HCT116 (cell line): Measurements from ENCODE around the gene ACRBP. TPM values are rescaled to one million over a fixed set of nuclear protein-coding genes. Genes with fewer than 3 reads are reported as not detected.

ENCODE experiments used
- ATAC-seq: fragments of 200-7000 bp; cut with Tn5 transposase; 2 replicates; pipeline ENCODE4 v1.9.1; 2020; ENCODE audit warnings: mild to moderate bottlenecking, moderate library complexity
- BruUV-seq: library from RNA; stranded (reverse); fragments of 400-500 nt; replicated peaks from 2 replicates; lab custom pipeline; 2021; lab: Mats Ljungman, UMichigan
- CTCF ChIA-PET: fragments of 300-600 bp; sonication (Branson Sonifier 250); formaldehyde crosslinking; loops from one replicate; lab custom pipeline; 2021; ENCODE audit warnings: antibody characterized with exemption; lab: Charles Lee
- POLR2A ChIA-PET: fragments of 300-600, 350-600 bp; sonication (Branson Sonifier 250); formaldehyde crosslinking; loops from one replicate; lab custom pipeline; 2021; ENCODE audit warnings: antibody characterized with exemption; lab: Charles Lee
- RAD21 ChIA-PET, 2 experiments: fragments of 300-600 bp; sonication (Branson Sonifier 250); formaldehyde crosslinking; loops; one replicate each; lab custom pipeline; 2023; ENCODE audit warnings: low total read pairs in 2 of 2; ENCODE audit not compliant: uncharacterized antibody in 2 of 2, unreplicated experiment in 2 of 2, low non-redundant PET in 1 of 2; lab: Charles Lee
- DNase-seq: peaks from one replicate; pipeline ENCODE4 v3.0.0-alpha.2; 2010; ENCODE audit warnings: low read depth, low spot score
- H2AFZ ChIP-seq: fragments of 200-600 bp; shearing (Covaris generic), sonication (generic); 2 replicates; pipeline ENCODE4 v1.6.1; 2017; ENCODE audit warnings: low read depth, mixed run types, mixed read lengths, antibody characterized with exemption, low read length; ENCODE audit not compliant: poor library complexity, severe bottlenecking
- H3K27ac ChIP-seq: 2 replicates; pipeline ENCODE4 v1.5.1; 2012; ENCODE audit warnings: low read depth, low read length
- H3K27me3 ChIP-seq: fragments of 200-600 bp; sonication (generic); 2 replicates; pipeline ENCODE4 v1.6.1; 2016; ENCODE audit warnings: mixed run types, low read length, mixed read lengths; ENCODE audit not compliant: insufficient read depth
- H3K36me3 ChIP-seq, 2 experiments: fragments of 200-500 bp in 1 of 2; fragments of 200-600 bp in 1 of 2; sonication (Bioruptor generic) in 1 of 2; sonication (generic) in 1 of 2; 2 replicates each; pipeline versions ENCODE4 v1.5.1 to v1.6.1; 2014 to 2016; ENCODE audit warnings: low read length in 2 of 2, inconsistent platforms in 1 of 2, mixed read lengths in 1 of 2, mixed run types in 1 of 2; ENCODE audit not compliant: insufficient read depth in 2 of 2, control insufficient read depth in 1 of 2
- H3K4me1 ChIP-seq, 2 experiments: fragments of 200-600 bp in 1 of 2; sonication (generic) in 1 of 2; 2 replicates each; pipeline versions ENCODE4 v1.5.1 to v1.6.1; 2012 to 2017; ENCODE audit warnings: low read length in 2 of 2, inconsistent platforms in 1 of 2, mild to moderate bottlenecking in 1 of 2, mixed read lengths in 1 of 2, mixed run types in 1 of 2, moderate library complexity in 1 of 2; ENCODE audit not compliant: insufficient read depth in 2 of 2, control insufficient read depth in 1 of 2
- H3K4me2 ChIP-seq: fragments of 200-600 bp; sonication (generic); 2 replicates; pipeline ENCODE4 v1.6.1; 2017; ENCODE audit warnings: mixed run types, low read length, mixed read lengths
- H3K4me3 ChIP-seq, 2 experiments: fragments of 200-600 bp in 1 of 2; sonication (generic) in 1 of 2; replicated peaks in 1 of 2; 2 replicates each; pipeline ENCODE4 v1.5.1; 2011 to 2016; ENCODE audit warnings: low read length in 2 of 2, control low read depth in 1 of 2, low read depth in 1 of 2, mild to moderate bottlenecking in 1 of 2, mixed read lengths in 1 of 2, mixed run types in 1 of 2
- H3K79me2 ChIP-seq: fragments of 200-600 bp; sonication (generic); 2 replicates; pipeline ENCODE4 v1.6.1; 2017; ENCODE audit warnings: mild to moderate bottlenecking, mixed run types, low read length, moderate library complexity, mixed read lengths; ENCODE audit not compliant: insufficient read depth
- H3K9ac ChIP-seq: fragments of 200-600 bp; sonication (generic); 2 replicates; pipeline ENCODE4 v1.6.1; 2016; ENCODE audit warnings: low read length, mixed read lengths
- H3K9me2 ChIP-seq: fragments of 200-600 bp; sonication (generic), shearing (Covaris generic); 2 replicates; pipeline ENCODE4 v1.6.1; 2017; ENCODE audit warnings: mixed run types, mild to moderate bottlenecking, moderate library complexity; ENCODE audit not compliant: insufficient read depth
- H3K9me3 ChIP-seq, 2 experiments: fragments of 200-500 bp in 1 of 2; fragments of 200-600 bp in 1 of 2; sonication (Bioruptor generic) in 1 of 2; sonication (generic) in 1 of 2; 2 replicates each; pipeline ENCODE4 v1.6.1; 2014 to 2017; ENCODE audit warnings: low read length in 2 of 2, mixed read lengths in 2 of 2, inconsistent platforms in 1 of 2, low read depth in 1 of 2, mild to moderate bottlenecking in 1 of 2, mixed run types in 1 of 2, moderate library complexity in 1 of 2; ENCODE audit not compliant: control insufficient read depth in 1 of 2, insufficient read depth in 1 of 2
- H4K20me1 ChIP-seq: fragments of 200-600 bp; sonication (generic), shearing (Covaris generic); 2 replicates; pipeline ENCODE4 v1.6.1; 2017; ENCODE audit warnings: mixed run types, mild to moderate bottlenecking, moderate library complexity; ENCODE audit not compliant: insufficient read depth
- EZH2 ChIP-seq: fragments of 200-600 bp; sonication (generic); IDR thresholded peaks from 2 replicates; pipeline ENCODE4 v1.6.1; 2017; ENCODE audit warnings: antibody characterized with exemption, mixed run types
- POLR2AphosphoS5 ChIP-seq: IDR thresholded peaks from 2 replicates; pipeline ENCODE4 v1.6.1; 2011; ENCODE audit warnings: mild to moderate bottlenecking, low read depth, low read length, moderate library complexity
- RAD21 ChIP-seq: IDR thresholded peaks from 2 replicates; pipeline ENCODE4 v1.6.1; 2012; ENCODE audit warnings: low read depth, mild to moderate bottlenecking
- REST ChIP-seq: IDR thresholded peaks from 2 replicates; pipeline ENCODE4 v1.6.1; 2012; ENCODE audit warnings: low read depth
- intact Hi-C: fragments of 100-400 bp; cut with micrococcal nuclease; formaldehyde crosslinking; loops from 2 replicates; pipeline ENCODE4 v1.10.0; 2022
- total RNA-seq: library from RNA; stranded (reverse); gene quantifications from one replicate; pipeline ENCODE4 v1.2.1, GENCODE V29; 2021; ENCODE audit not compliant: unreplicated experiment

Gene ACRBP
- total RNA-seq, 1 experiment from 2014 or later = 1.0 TPM

GRCh38 chr12:6684609-6685008 is 37.4 kb upstream of the ACRBP start (continued):
- peak; percentile 58 for TF ChIP-seq RAD21
- no peak for TF ChIP-seq EZH2

GRCh38 chr12:6676962-6677361 is 29.7 kb upstream of the ACRBP start:
- Histone ChIP-seq H3K9me3 (no peaks in the 10 kb centered on the region), H3K9ac (no peak overlapping the region), H3K36me3 (peaks cover 58 to 85% of the 10 kb centered on the region in 2 experiments; a peak in 3 of 4 replicates), H2AFZ (no peak overlapping the region), H3K27me3 (no peaks in the 10 kb centered on the region), H3K4me2 (no peak overlapping the region)
- intact Hi-C loops = no loop called here
- CTCF ChIA-PET = interaction anchor here (1.0 kb wide), 1 partner anchor 8 kb away, joined by 3 read pairs; no protein-coding TSS in a partner anchor
- BruUV-seq = no TSS peak
- no peak for ATAC-seq
- no peak for TF ChIP-seq REST
- no peak for TF ChIP-seq POLR2AphosphoS5
- TF ChIP-seq, all 23 proteins: peak for 0
- no peak for DNase-seq
- POLR2A ChIA-PET = no interaction called here
- no peaks in the 10 kb centered on the region for H3K9me2 ChIP-seq
- H3K4me1 ChIP-seq = no peaks in the 10 kb centered on the region
- no peak overlapping the region for H3K27ac ChIP-seq
- no peak overlapping the region for H3K4me3 ChIP-seq
- RAD21 ChIA-PET = no interaction called here
- 0 out of 2 replicates have a peak, but pooled peaks cover 2% of the 10 kb centered on the region for H4K20me1 ChIP-seq
- peaks cover 71% of the 10 kb centered on the region for H3K79me2 ChIP-seq
